HG02852 (cell line): ENCODE data around the gene S100A1.
"Not testable (repeated sequence)": the region's sequence is repeated elsewhere in the genome, so short reads cannot be mapped to it uniquely, and the experiment has no call there.

Experiments used
- ATAC-seq: cut with Tn5 transposase; IDR thresholded peaks from one replicate; pipeline ENCODE4 v1.9.1; 2021; ENCODE audit warnings: mild to moderate bottlenecking, moderate library complexity; ENCODE audit not compliant: unreplicated experiment

Gene S100A1

GRCh38 chr1:153629971-153630370, 1.7 kb downstream of the S100A1 start:
- ATAC-seq = no peak

GRCh38 chr1:153630384-153630783, 2.1 kb downstream of the S100A1 start:
- ATAC-seq = no peak

- no peak for ATAC-seq
These were observed 3.1 kb downstream of the S100A1 start for GRCh38 chr1:153631047-153632022.

GRCh38 chr1:153633161-153633753, 5.0 kb downstream of the S100A1 start:
- peak; percentile 4 for ATAC-seq

GRCh38 chr1:153633754-153634665, 5.8 kb downstream of the S100A1 start, which contains the start of gene CHTOP:
CHTOP (plus strand) TSS chr1:153634066; CDS start chr1:153636589, 2,523 bp downstream.
- peak; percentile 87 for ATAC-seq

GRCh38 chr1:153635872-153636271, 7.6 kb downstream of the S100A1 start:
- no peak for ATAC-seq

GRCh38 chr1:153636312-153636711, 8.1 kb downstream of the S100A1 start:
- no peak for ATAC-seq

- ATAC-seq = no peak
These were observed 10.0 kb downstream of the S100A1 start for GRCh38 chr1:153638261-153638660.

- ATAC-seq = no peak
These were observed 11.0 kb downstream of the S100A1 start for GRCh38 chr1:153639280-153639679.

GRCh38 chr1:153640213-153640612, 12.0 kb downstream of the S100A1 start:
- ATAC-seq = not testable (repeated sequence)

- ATAC-seq = no peak
These were observed 12.6 kb downstream of the S100A1 start for GRCh38 chr1:153640861-153641260.

GRCh38 chr1:153642161-153642560, 13.9 kb downstream of the S100A1 start:
- no peak for ATAC-seq

GRCh38 chr1:153643100-153643499, 14.9 kb downstream of the S100A1 start:
- ATAC-seq = no peak

GRCh38 chr1:153643816-153644215, 15.6 kb downstream of the S100A1 start:
- no peak for ATAC-seq

- ATAC-seq = no peak
These were observed 18.6 kb downstream of the S100A1 start for GRCh38 chr1:153646672-153647345.

GRCh38 chr1:153647346-153647714, 19.1 kb downstream of the S100A1 start:
- ATAC-seq = no peak

- ATAC-seq = no peak
These were observed 19.9 kb downstream of the S100A1 start for GRCh38 chr1:153648000-153648643.

GRCh38 chr1:153649137-153649862, 21.1 kb downstream of the S100A1 start:
- no peak for ATAC-seq

- ATAC-seq = no peak
These were observed 21.6 kb downstream of the S100A1 start for GRCh38 chr1:153649863-153650235.
